Stimulated activated naive B cell treated with anti-CD40 and anti-IgM and Interleukin-4, amounts not matched to agents 10 μg/mL and 1 μg/mL and 100 μg/mL, for 72 hours (primary cell): ENCODE results near the gene STON2.

Source experiments
- ATAC-seq, 2 donors: fragments of 150-1000 bp; cut with Tn5 transposase; replicated peaks; 2 replicates each; pipeline ENCODE4 v1.10.0; 2021; ENCODE audit warnings: moderate library complexity in 1 of 2
- DNase-seq: peaks from one replicate; pipeline ENCODE4 v3.0.0; 2021
- H3K27ac Mint-ChIP-seq: one replicate; pipeline ENCODE4 v1.8.0; 2022; ENCODE audit warnings: mild to moderate bottlenecking, mixed read lengths
- H3K27me3 Mint-ChIP-seq, 2 donors: one replicate each; pipeline ENCODE4 v1.8.0; 2022; ENCODE audit warnings: mixed read lengths in 2 of 2
- H3K36me3 Mint-ChIP-seq, 2 donors: one replicate each; pipeline ENCODE4 v1.8.0; 2022; ENCODE audit warnings: mixed read lengths in 2 of 2, mild to moderate bottlenecking in 1 of 2
- H3K4me1 Mint-ChIP-seq, 2 donors: one replicate each; pipeline ENCODE4 v1.8.0; 2022; ENCODE audit warnings: mixed read lengths in 2 of 2, mild to moderate bottlenecking in 1 of 2
- H3K4me3 Mint-ChIP-seq, 2 donors: one replicate each; pipeline ENCODE4 v1.8.0; 2022; ENCODE audit warnings: mild to moderate bottlenecking in 2 of 2, mixed read lengths in 2 of 2, moderate library complexity in 1 of 2
- H3K9me3 Mint-ChIP-seq, 2 donors: one replicate each; pipeline ENCODE4 v1.8.0; 2022; ENCODE audit warnings: mixed read lengths in 2 of 2, mild to moderate bottlenecking in 1 of 2

Gene STON2

DNA sequence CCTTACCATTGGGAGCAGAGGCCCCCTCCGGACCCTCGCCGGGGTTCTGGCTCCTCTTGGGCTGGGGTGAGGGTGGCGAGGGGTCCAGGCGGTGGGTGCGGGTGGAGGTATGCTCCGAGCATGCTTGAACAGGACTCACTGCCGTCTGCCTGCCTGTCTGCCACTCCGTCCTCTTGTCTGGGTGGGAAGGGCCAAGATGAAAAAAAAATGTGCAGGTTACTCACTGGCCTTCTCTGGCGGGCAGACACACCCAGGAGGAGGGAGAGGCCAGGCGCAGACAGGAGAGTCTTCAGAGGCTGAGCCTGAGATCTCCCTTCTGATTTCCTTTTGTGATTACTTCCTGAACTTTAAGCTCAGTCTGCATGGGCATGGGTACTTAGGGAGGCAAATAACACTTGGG, 76.1 kb downstream of the STON2 start:
- ATAC-seq (no peak), DNase-seq (no peak)
- no peak overlapping the region for H3K4me3 Mint-ChIP-seq
- no peaks in the 10 kb centered on the region for H3K9me3 Mint-ChIP-seq
- H3K4me1 Mint-ChIP-seq = no peaks in the 10 kb centered on the region
- no peaks in the 10 kb centered on the region for H3K36me3 Mint-ChIP-seq
- no peak overlapping the region for H3K27ac Mint-ChIP-seq
- H3K27me3 Mint-ChIP-seq = peaks cover 0 to 6% of the 10 kb centered on the region in 2 donors

DNA sequence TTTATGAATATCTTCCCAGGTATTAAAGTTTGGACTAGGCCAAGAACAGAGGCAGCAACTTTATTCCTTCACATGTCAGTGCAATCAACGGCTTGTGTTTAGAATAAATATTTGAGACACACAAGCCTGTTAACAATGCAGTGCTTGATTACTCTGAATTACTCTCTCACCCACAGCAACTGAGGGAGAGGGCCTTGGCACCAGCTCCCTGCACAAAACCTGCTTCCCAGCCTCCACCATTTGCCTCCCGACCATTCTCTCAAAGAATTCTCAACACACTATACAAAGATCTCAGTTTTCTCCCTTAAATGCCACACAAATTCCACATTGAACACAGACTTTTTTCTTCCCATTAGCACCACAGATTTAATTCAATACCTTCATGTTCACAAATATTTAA, 77.0 kb downstream of the STON2 start:
- no peak for ATAC-seq
- no peak for DNase-seq
- Mint-ChIP-seq H3K4me1 (no peaks in the 10 kb centered on the region), H3K9me3 (no peaks in the 10 kb centered on the region), H3K27me3 (peaks cover 0 to 6% of the 10 kb centered on the region in 2 donors), H3K27ac (no peak overlapping the region), H3K4me3 (no peak overlapping the region), H3K36me3 (no peaks in the 10 kb centered on the region)

DNA sequence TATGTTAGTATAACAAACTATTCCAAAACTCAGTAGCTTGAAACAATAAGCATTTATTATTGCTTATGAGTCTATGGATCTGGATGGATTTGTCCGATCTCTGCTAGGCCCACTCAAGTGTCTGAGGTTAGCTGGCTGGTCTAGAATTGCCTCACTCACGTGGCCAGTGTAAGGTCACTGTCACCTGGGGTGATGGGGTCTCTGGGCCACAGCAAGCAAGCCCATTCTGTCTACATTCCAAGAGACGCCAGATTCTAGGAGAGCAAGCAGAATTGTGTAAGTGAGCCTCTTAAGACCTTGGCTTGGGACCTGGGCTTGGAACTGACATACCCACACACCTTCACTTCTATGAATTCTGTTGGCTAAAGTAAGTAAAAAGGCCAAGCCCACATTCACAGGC, 80.2 kb downstream of the STON2 start:
- Mint-ChIP-seq H3K27ac (no peak overlapping the region), H3K27me3 (peaks cover 3 to 6% of the 10 kb centered on the region in 2 donors), H3K9me3 (peaks cover 3 to 4% of the 10 kb centered on the region in 2 donors), H3K4me3 (no peak overlapping the region), H3K36me3 (no peaks in the 10 kb centered on the region), H3K4me1 (no peaks in the 10 kb centered on the region)
- ATAC-seq (no peak), DNase-seq (no peak)

DNA sequence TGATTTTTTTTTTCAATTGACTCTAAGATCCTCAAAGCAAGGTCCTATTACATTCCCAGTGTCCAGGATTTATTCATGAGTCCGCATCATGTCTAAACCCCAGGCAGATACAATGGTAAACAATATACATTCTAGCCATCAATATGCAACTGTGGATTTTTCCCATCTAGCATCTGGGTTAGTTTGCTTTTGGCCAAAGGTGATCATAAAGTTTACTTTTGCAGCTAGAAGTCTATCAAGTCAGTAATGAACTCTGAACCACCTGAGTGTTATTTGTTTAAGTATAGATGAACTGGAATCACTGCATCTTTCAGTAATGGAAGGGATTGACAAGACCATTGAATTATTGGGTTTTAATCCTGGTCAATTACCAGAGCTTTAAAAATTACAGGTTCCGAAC, 80.8 kb downstream of the STON2 start:
- DNase-seq = no peak
- no peak for ATAC-seq
- H3K27ac Mint-ChIP-seq = no peak overlapping the region
- H3K9me3 Mint-ChIP-seq = peaks cover 3 to 4% of the 10 kb centered on the region in 2 donors
- no peaks in the 10 kb centered on the region for H3K36me3 Mint-ChIP-seq
- H3K4me3 Mint-ChIP-seq = no peak overlapping the region
- H3K27me3 Mint-ChIP-seq = peaks cover 0 to 3% of the 10 kb centered on the region in 2 donors
- no peaks in the 10 kb centered on the region for H3K4me1 Mint-ChIP-seq

DNA sequence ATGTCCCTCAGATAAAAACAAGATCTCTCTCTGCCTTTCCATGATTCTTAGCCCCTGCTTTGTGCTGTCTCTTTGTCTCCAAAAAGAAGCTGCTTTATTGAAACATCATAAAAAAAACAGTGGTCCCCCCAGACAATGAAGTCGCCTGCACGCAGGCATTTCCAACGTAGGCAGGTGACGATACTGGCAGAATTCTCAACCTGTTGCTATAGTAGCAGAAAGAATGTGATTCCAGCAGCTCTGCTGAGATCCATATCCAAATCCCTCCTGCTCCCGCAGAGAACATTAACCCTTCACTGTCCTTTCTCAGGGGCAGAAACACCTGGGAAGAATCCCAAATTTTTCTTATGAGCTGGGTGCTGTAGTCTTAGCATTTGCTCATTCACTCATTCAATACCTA, 84.8 kb downstream of the STON2 start:
- no peak overlapping the region for H3K4me3 Mint-ChIP-seq
- H3K27me3 Mint-ChIP-seq = peaks cover 0 to 11% of the 10 kb centered on the region in 2 donors
- H3K36me3 Mint-ChIP-seq = no peaks in the 10 kb centered on the region
- ATAC-seq = no peak
- no peak overlapping the region for H3K27ac Mint-ChIP-seq
- H3K9me3 Mint-ChIP-seq = peaks cover 3 to 4% of the 10 kb centered on the region in 2 donors
- H3K4me1 Mint-ChIP-seq = peaks cover 0 to 8% of the 10 kb centered on the region in 2 donors
- DNase-seq = no peak

DNA sequence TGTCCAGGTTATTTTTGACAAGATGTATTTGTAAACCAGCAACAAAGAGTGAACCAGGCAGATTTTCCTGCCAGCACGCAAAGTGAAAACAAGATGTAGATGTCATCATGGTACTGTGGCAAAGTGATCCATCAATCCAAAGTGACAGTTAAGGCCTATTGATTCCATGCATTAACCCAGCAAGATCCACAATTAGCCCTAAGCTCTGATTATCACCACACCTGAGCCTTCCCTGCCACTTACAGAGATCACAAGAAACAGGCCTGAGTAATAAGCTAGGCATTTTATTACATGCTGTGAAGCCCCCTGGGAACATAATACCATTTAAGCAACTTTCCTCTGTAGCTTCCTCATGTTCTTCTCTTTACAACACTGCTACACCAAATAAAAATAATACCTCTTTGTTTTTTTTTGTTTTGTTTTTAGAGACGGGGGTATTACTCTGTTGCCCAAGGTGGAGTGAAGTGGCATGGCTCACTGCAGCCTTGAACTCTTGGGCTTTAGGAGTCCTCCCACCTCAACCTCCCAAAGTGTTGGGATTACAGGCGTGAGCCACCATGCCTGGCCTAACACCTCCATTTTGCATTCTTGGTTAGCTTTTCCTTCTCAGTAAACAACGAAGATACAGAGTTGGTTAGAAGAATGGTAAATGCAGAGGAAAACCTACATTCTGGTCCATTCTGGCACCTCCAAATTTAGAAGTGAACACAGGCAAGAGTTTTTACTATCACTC, 85.5 kb downstream of the STON2 start:
- peaks cover 0 to 11% of the 10 kb centered on the region in 2 donors for H3K27me3 Mint-ChIP-seq
- H3K4me1 Mint-ChIP-seq = peaks cover 0 to 8% of the 10 kb centered on the region in 2 donors
- peaks cover 3 to 4% of the 10 kb centered on the region in 2 donors for H3K9me3 Mint-ChIP-seq
- ATAC-seq (no peak), DNase-seq (no peak)
- H3K27ac Mint-ChIP-seq = no peak overlapping the region
- H3K36me3 Mint-ChIP-seq = no peaks in the 10 kb centered on the region
- no peak overlapping the region for H3K4me3 Mint-ChIP-seq

DNA sequence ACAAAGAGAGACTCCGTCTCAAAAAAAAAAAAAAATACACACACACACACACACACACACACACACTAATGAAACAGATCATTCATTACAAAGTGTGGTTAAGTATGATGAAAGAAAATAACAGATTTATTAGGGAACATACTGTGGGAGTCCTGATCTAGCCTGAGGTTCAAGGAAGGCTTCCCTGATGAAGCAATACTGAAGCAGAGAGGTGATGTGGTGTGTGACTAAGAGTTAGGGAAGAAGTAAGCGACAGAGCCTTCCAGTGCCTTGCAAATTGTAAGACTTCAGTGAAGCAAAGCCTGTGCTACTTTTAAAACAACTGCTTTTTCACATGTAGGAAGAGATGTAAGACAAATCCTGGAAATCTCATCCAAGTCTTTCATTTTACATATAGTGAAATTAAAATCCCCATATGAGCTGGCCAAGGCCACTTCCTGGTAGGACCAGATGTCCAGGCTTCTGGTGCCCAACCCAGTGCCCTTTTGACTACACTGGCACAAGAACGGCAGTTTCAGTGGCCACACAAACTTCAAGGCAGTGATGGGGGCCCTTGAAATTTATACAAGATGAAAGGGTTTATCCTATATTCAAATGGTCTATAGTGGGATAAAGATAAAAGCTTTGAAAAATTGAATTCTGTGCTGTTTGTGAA, 86.2 kb downstream of the STON2 start:
- Mint-ChIP-seq H3K4me1 (peaks cover 0 to 8% of the 10 kb centered on the region in 2 donors), H3K27ac (no peak overlapping the region), H3K27me3 (peaks cover 0 to 11% of the 10 kb centered on the region in 2 donors), H3K9me3 (peaks cover 3 to 4% of the 10 kb centered on the region in 2 donors), H3K4me3 (no peak overlapping the region), H3K36me3 (no peaks in the 10 kb centered on the region)
- DNase-seq (no peak), ATAC-seq (no peak)

DNA sequence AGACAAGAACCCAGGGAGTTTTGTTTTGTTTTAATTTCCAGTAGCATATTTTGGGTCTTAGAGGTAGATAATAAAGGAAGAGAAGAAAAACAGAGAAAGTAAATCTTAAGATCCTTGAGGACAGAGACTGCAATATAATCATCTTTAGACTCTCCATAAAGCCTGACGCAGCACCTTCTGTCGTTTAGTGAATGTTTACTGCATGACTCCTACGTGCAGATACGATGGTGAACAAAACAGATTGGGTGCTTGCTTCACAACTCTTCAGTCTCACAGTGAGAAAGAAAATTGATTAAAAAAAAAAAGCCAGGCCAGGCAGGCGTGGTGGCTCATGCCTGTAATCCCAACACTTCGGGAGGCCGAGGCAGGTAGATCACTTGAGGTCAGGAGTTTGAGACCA, 86.9 kb downstream of the STON2 start:
- Mint-ChIP-seq H3K9me3 (peaks cover 3 to 4% of the 10 kb centered on the region in 2 donors), H3K27ac (no peak overlapping the region), H3K4me3 (no peak overlapping the region), H3K36me3 (no peaks in the 10 kb centered on the region), H3K4me1 (peaks cover 0 to 8% of the 10 kb centered on the region in 2 donors), H3K27me3 (peaks cover 0 to 11% of the 10 kb centered on the region in 2 donors)
- DNase-seq (no peak), ATAC-seq (no peak)

DNA sequence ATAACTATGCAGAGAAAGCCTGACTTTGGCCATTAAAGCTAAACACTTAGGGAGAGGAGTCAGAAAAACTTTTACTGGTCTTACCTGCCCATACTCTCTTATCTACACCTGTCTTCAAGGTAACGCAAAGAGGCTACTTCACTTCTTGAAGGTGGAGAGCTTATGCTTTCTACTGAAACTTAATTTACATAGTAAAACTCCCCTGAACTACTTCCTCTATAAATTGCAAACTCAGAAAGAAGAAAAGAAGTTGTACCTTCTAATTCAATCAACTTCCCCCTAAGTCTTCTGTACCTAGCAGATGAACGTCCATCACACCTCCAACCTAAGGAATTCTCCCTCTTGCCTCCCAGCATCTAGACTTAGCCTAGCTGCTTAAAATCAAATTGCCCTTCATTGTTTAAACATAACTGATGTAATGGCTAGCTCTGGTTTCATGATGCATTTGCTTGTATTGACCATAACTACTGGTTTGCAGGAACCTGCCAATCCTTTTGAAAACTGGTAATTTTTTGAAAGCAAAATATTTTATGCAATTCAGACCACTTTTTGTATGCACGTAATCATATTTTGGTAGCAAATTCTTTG, 87.7 kb downstream of the STON2 start:
- Mint-ChIP-seq H3K27me3 (peaks cover 0 to 11% of the 10 kb centered on the region in 2 donors), H3K4me3 (no peak overlapping the region), H3K27ac (no peak overlapping the region), H3K4me1 (peaks cover 0 to 8% of the 10 kb centered on the region in 2 donors), H3K9me3 (peaks cover 3 to 4% of the 10 kb centered on the region in 2 donors), H3K36me3 (no peaks in the 10 kb centered on the region)
- DNase-seq (no peak), ATAC-seq (peak; percentile 51 to 59)

DNA sequence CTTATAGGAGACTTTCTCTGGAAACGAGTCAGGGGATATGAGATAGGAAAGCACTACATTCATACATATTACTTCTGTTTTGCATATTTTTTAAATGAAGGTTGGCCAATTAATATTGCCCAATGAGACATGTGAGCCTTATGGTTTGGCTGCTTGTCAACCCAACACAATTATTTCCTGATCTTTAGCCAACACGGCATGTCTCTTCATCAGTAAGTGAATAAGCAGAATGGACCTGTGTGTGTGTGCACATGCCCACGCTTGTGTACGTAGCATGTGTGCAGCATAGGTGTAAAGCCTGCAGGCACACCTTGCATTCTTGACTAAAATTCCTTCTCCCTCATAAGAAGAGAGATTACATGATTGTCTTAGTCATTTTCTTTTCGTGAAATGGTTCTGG, 88.3 kb downstream of the STON2 start:
- Mint-ChIP-seq H3K27ac (no peak overlapping the region), H3K9me3 (peaks cover under 1% of the 10 kb centered on the region in 2 donors), H3K36me3 (no peaks in the 10 kb centered on the region), H3K4me3 (no peak overlapping the region), H3K4me1 (peaks cover 0 to 8% of the 10 kb centered on the region in 2 donors), H3K27me3 (peaks cover 0 to 11% of the 10 kb centered on the region in 2 donors)
- ATAC-seq = no peak
- no peak for DNase-seq

DNA sequence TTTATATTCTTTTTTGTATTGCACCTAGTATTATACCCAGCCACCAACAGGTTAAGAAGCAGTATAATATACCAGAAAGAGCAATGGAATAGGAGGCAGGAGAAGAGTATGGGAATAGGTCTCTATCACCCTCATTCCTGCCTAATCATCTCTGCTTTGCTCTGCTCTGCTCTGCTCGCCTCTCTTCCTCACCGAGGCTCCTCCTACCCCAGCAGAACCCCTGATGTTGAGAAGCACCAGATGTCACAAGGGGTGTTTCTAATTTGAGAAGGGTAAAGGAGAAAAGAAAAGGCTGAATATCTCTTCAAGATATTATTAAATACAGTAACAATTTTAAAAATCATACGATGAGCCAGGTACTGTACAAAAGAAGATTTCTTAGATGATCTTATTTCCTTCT, 89.0 kb downstream of the STON2 start:
- Mint-ChIP-seq H3K9me3 (no peaks in the 10 kb centered on the region), H3K4me1 (peaks cover 0 to 8% of the 10 kb centered on the region in 2 donors), H3K27ac (no peak overlapping the region), H3K4me3 (no peak overlapping the region), H3K36me3 (no peaks in the 10 kb centered on the region), H3K27me3 (peaks cover 0 to 11% of the 10 kb centered on the region in 2 donors)
- DNase-seq = no peak
- ATAC-seq = no peak

DNA sequence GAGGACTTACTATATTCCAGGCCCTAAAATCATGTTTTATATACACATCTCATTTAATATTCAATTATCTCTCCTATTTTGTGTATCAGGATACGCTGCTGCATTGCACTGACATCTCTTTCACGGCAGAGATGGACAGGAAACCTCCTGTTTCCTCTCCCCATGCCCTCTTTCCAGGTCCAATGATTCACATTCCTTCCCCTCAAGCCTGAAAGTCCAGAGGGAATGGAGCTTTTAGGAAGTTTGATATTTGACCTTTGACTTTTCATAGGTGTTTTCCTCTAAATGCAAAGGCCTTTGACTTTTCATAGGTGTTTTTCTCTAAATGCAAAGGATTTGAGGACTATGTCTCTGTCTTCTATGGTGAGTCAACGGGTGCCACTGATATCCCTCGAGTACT, 89.5 kb downstream of the STON2 start:
- H3K4me3 Mint-ChIP-seq = no peak overlapping the region
- DNase-seq (no peak), ATAC-seq (no peak)
- H3K36me3 Mint-ChIP-seq = no peaks in the 10 kb centered on the region
- H3K4me1 Mint-ChIP-seq = peaks cover 0 to 8% of the 10 kb centered on the region in 2 donors
- no peaks in the 10 kb centered on the region for H3K9me3 Mint-ChIP-seq
- H3K27me3 Mint-ChIP-seq = peaks cover 0 to 11% of the 10 kb centered on the region in 2 donors
- H3K27ac Mint-ChIP-seq = no peak overlapping the region

DNA sequence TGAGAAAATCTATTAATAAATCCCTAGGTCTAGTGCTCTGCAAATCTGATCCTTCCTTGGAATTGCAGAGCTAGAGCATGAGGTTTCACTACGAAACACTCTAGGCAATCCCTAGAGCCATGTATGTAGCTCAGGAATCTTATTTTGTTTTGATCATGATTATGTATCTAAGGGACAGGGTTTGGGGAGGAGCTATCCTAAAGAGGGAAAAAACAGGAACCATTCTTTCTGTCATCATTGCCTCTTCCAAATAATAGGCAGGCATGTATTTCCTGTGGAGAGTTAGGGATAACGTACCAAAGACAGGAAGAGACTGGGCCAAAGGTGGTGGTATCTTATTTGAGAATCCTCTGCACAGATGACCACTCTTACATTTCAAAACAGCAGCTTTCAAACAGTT, 90.6 kb downstream of the STON2 start:
- ATAC-seq (no peak), DNase-seq (no peak)
- H3K4me3 Mint-ChIP-seq = no peak overlapping the region
- H3K27me3 Mint-ChIP-seq = peaks cover 0 to 8% of the 10 kb centered on the region in 2 donors
- H3K27ac Mint-ChIP-seq = no peak overlapping the region
- no peaks in the 10 kb centered on the region for H3K9me3 Mint-ChIP-seq
- no peaks in the 10 kb centered on the region for H3K36me3 Mint-ChIP-seq
- H3K4me1 Mint-ChIP-seq = peaks cover 0 to 8% of the 10 kb centered on the region in 2 donors

DNA sequence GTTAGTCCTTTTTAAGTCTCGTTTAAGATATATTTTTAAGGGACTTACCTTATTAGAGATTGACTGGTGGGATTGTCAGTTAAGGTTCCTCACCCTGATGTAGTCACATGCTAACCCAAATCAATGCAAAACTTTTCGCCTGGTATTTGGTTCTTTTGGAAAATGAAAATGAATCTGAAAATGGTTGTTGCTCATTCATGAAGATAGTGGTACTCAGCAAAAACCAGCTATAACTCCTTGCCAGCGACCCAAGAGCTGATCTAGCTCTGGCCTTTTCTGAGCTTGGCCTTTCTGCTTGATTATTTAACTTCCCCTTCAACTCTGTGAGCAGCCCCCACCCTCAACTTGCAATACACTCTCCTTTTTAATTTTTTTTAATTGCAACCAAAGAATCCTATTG, 94.4 kb downstream of the STON2 start:
- Mint-ChIP-seq H3K4me1 (peaks cover 0 to 12% of the 10 kb centered on the region in 2 donors), H3K4me3 (no peak overlapping the region), H3K27me3 (peaks cover 0 to 1% of the 10 kb centered on the region in 2 donors), H3K36me3 (no peaks in the 10 kb centered on the region), H3K9me3 (no peaks in the 10 kb centered on the region), H3K27ac (no peak overlapping the region)
- no peak for ATAC-seq
- no peak for DNase-seq

DNA sequence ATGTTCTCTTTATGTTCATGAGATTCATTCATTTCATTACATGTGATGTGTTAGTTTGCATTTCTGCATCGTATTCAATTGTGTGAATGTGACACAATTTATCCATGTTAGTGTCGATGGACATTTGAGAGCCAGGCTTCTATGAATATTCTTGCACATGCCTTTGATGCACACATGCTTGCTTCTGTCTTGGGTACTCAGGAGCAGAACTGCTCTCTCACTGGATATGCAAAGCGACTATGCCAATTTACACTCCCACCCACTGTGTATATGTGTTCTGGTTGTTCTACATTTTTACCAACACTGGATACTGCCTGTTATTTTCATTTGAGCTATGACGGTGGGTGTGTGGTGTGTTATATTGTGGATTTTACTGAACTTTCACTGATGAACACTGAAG, 95.1 kb downstream of the STON2 start:
- H3K27me3 Mint-ChIP-seq = no peaks in the 10 kb centered on the region
- no peak overlapping the region for H3K4me3 Mint-ChIP-seq
- ATAC-seq (no peak), DNase-seq (no peak)
- H3K36me3 Mint-ChIP-seq = no peaks in the 10 kb centered on the region
- peaks cover 0 to 12% of the 10 kb centered on the region in 2 donors for H3K4me1 Mint-ChIP-seq
- H3K9me3 Mint-ChIP-seq = no peaks in the 10 kb centered on the region
- H3K27ac Mint-ChIP-seq = no peak overlapping the region
